Activated CD8-positive, alpha-beta memory T cell treated with anti-CD3 and anti-CD28 coated beads, Interleukin-2, amount 50 U/mL, for 48 hours (primary cell): ENCODE results near the gene FAM72C.
"Not testable (repeated sequence)": the region's sequence is repeated elsewhere in the genome, so short reads cannot be mapped to it uniquely, and the experiment has no call there.

Experiments
- DNase-seq: peaks from one replicate; pipeline ENCODE4 v3.0.0-alpha.2; 2020

The FAM72C gene

GRCh38 chr1:143971924-143972700, at the start of gene FAM72C:
Gene FAM72C (minus strand): TSS chr1:143971986. CDS start chr1:143971141, 845 bp downstream.
- DNase-seq = not testable (repeated sequence)

GRCh38 chr1:144020001-144020738, 48.4 kb upstream of the FAM72C start:
- not testable (repeated sequence) for DNase-seq

GRCh38 chr1:144019101-144019500, 47.3 kb upstream of the FAM72C start:
- DNase-seq = not testable (repeated sequence)

- not testable (repeated sequence) for DNase-seq
Measured at GRCh38 chr1:144015180-144015966, 43.6 kb upstream of the FAM72C start.

GRCh38 chr1:144014528-144014927, 42.7 kb upstream of the FAM72C start:
- not testable (repeated sequence) for DNase-seq

- not testable (repeated sequence) for DNase-seq
Measured at GRCh38 chr1:144014121-144014520, 42.3 kb upstream of the FAM72C start.

- not testable (repeated sequence) for DNase-seq
Measured at GRCh38 chr1:144012168-144012733, 40.5 kb upstream of the FAM72C start.

- not testable (repeated sequence) for DNase-seq
Measured at GRCh38 chr1:144009410-144009809, 37.6 kb upstream of the FAM72C start.

- DNase-seq = not testable (repeated sequence)
Measured at GRCh38 chr1:144004259-144004658, 32.5 kb upstream of the FAM72C start.

GRCh38 chr1:144003306-144004029, 31.7 kb upstream of the FAM72C start:
- DNase-seq = not testable (repeated sequence)

GRCh38 chr1:144002141-144002881, 30.5 kb upstream of the FAM72C start:
- not testable (repeated sequence) for DNase-seq

- not testable (repeated sequence) for DNase-seq
Measured at GRCh38 chr1:144001077-144001476, 29.3 kb upstream of the FAM72C start.

GRCh38 chr1:143996020-143996419, 24.2 kb upstream of the FAM72C start:
- not testable (repeated sequence) for DNase-seq

GRCh38 chr1:143993301-143993907, 21.6 kb upstream of the FAM72C start:
- DNase-seq = not testable (repeated sequence)

GRCh38 chr1:143990699-143991098, 18.9 kb upstream of the FAM72C start:
- not testable (repeated sequence) for DNase-seq

GRCh38 chr1:143989719-143990118, 17.9 kb upstream of the FAM72C start:
- DNase-seq = not testable (repeated sequence)

GRCh38 chr1:143989427-143989712, 17.6 kb upstream of the FAM72C start:
- DNase-seq = not testable (repeated sequence)

- not testable (repeated sequence) for DNase-seq
Measured at GRCh38 chr1:143988602-143989426, 17.0 kb upstream of the FAM72C start.

- not testable (repeated sequence) for DNase-seq
Measured at GRCh38 chr1:143987868-143988267, 16.1 kb upstream of the FAM72C start.
